Smooth muscle cell (in vitro differentiated cells): Measurements from ENCODE around the gene SDR9C7. TPM values are rescaled to one million over a fixed set of nuclear protein-coding genes. Genes with fewer than 3 reads are reported as not detected.

Experiments used
- DNase-seq: peaks from one replicate; lab custom pipeline; 2025; ENCODE audit not compliant: unreplicated experiment; lab: John Stamatoyannopoulos, UW
- H2AFZ ChIP-seq: fragments of 200-600 bp; sonication (generic); 2 replicates; pipeline ENCODE4 v1.6.0; 2016; ENCODE audit warnings: antibody characterized with exemption, low read depth, mild to moderate bottlenecking
- H3F3A ChIP-seq: fragments of 200-600 bp; sonication (generic); 2 replicates; pipeline ENCODE4 v1.6.0; 2017; ENCODE audit warnings: antibody characterized with exemption, low read depth
- H3K27ac ChIP-seq: fragments of 200-600 bp; sonication (generic); 2 replicates; pipeline ENCODE4 v1.5.1; 2016; ENCODE audit warnings: low read depth, mild to moderate bottlenecking
- H3K27me3 ChIP-seq: fragments of 200-600 bp; sonication (generic); 2 replicates; pipeline ENCODE4 v1.6.1; 2016; ENCODE audit warnings: low read depth, mild to moderate bottlenecking
- H3K36me3 ChIP-seq: fragments of 200-600 bp; sonication (generic); 2 replicates; pipeline ENCODE4 v1.5.1; 2016; ENCODE audit warnings: low read depth
- H3K4me1 ChIP-seq: fragments of 200-600 bp; sonication (generic); 2 replicates; pipeline ENCODE4 v1.5.1; 2016; ENCODE audit warnings: low read depth
- H3K4me2 ChIP-seq: fragments of 200-600 bp; sonication (generic); 2 replicates; pipeline ENCODE4 v1.6.0; 2016; ENCODE audit warnings: mild to moderate bottlenecking
- H3K4me3 ChIP-seq: fragments of 200-600 bp; sonication (generic); 2 replicates; pipeline ENCODE4 v1.5.1; 2016; ENCODE audit warnings: mild to moderate bottlenecking
- H3K79me2 ChIP-seq: fragments of 200-600 bp; sonication (generic); 2 replicates; pipeline ENCODE4 v1.6.0; 2016; ENCODE audit warnings: low read depth, mild to moderate bottlenecking
- H3K9ac ChIP-seq: fragments of 200-600 bp; sonication (generic); 2 replicates; pipeline ENCODE4 v1.6.0; 2016; ENCODE audit warnings: low read depth
- H3K9me3 ChIP-seq: fragments of 200-600 bp; sonication (generic); replicated peaks from 2 replicates; pipeline ENCODE4 v1.5.1; 2016; ENCODE audit warnings: low read depth
- H4K20me1 ChIP-seq: fragments of 200-600 bp; sonication (generic); 2 replicates; pipeline ENCODE4 v1.6.0; 2016; ENCODE audit warnings: low read depth
- WGBS: methylation state at CpG from one replicate; pipeline ENCODE4 v1.1.7; 2016; ENCODE audit warnings: low lambda C conversion rate; 5-methylcytosine and 5-hydroxymethylcytosine counted together
- polyA plus RNA-seq: library from polyadenylated mRNA; unstranded; fragments of >200 nt; fragmentation: Nextera tagmentation; extraction: Ambion mirVana; gene quantifications from 2 replicates; pipeline ENCODE4 v1.2.1, GENCODE V29; 2016
- total RNA-seq: library from RNA; depleted of rRNA; stranded (reverse); fragments of >200 nt; gene quantifications from 2 replicates; pipeline ENCODE4 v1.2.3, GENCODE V29; 2014
- TF ChIP-seq, protein P1 (sequence below): fragments of 200-600 bp; sonication (generic); IDR thresholded peaks from 2 replicates; pipeline ENCODE4 v1.5.1; 2017; ENCODE audit warnings: borderline replicate concordance, mild to moderate bottlenecking, antibody characterized with exemption; ENCODE audit not compliant: insufficient read depth, poor library complexity, severe bottlenecking

Gene SDR9C7
- total and polyA plus RNA-seq, 2 experiments from 2014 or later, result 0.83 to 1.1 TPM

DNA sequence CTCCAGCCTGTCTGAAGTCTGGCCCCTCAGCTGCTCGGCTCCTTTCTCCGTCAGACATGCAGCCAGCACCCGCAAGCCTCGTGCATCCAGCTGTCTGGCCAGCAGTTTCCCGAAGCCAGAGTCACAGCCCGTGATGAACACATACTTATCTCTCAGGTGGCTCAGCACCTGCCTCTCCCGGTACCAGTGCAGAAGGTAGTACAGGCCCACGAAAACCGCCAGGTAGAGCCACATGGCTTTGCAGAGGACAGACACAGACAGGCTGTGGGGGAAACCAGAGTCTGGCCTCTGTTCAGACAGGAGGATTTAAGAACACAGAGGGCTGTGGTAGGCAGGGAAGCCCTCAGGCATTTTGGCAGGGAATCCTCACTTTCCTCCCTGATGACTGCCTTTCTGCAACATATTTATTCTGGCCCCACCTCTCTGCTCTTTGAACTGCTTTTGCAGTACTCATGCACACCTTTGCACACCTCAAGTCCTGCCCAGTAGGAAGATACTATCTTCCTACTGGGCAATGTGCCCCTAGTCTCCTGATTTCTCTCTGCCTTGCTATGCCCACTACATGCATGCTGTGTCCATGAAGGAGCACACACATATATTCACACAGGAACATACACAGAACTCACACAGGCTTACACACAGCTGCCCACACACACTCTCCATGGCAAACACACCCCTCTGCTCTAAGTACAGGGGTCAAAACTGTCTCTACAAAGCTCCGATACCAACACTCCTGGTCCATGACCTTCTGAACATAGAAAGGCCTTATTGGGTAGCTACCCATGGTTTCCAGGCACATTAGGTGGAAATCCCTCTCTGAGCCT is 23.2 kb upstream of the SDR9C7 start, which contains the start of gene RDH16:
Gene RDH16, minus strand, starts transcription at position 380 of the 824 bp plus-strand sequence. Its CDS starts 146 bp downstream, at position 234.
- Histone ChIP-seq H4K20me1 (no peaks in the 10 kb centered on the region), H3K79me2 (no peaks in the 10 kb centered on the region), H3K27me3 (no peaks in the 10 kb centered on the region), H3K36me3 (no peaks in the 10 kb centered on the region), H3K9ac (no peak within 1 kb of the TSS), H3K9me3 (no peaks in the 10 kb centered on the region), H3K27ac (peak within 1 kb of the TSS; percentile 35), H3K4me1 (no peaks in the 10 kb centered on the region), H3K4me3 (no peak within 1 kb of the TSS), H3F3A (no peaks in the 10 kb centered on the region), H3K4me2 (no peak within 1 kb of the TSS), H2AFZ (no peak within 1 kb of the TSS)
- TF ChIP-seq, protein P1, sequence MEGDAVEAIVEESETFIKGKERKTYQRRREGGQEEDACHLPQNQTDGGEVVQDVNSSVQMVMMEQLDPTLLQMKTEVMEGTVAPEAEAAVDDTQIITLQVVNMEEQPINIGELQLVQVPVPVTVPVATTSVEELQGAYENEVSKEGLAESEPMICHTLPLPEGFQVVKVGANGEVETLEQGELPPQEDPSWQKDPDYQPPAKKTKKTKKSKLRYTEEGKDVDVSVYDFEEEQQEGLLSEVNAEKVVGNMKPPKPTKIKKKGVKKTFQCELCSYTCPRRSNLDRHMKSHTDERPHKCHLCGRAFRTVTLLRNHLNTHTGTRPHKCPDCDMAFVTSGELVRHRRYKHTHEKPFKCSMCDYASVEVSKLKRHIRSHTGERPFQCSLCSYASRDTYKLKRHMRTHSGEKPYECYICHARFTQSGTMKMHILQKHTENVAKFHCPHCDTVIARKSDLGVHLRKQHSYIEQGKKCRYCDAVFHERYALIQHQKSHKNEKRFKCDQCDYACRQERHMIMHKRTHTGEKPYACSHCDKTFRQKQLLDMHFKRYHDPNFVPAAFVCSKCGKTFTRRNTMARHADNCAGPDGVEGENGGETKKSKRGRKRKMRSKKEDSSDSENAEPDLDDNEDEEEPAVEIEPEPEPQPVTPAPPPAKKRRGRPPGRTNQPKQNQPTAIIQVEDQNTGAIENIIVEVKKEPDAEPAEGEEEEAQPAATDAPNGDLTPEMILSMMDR, result no peak
- DNase-seq, result no peak
- WGBS, result 71% methylated on average over 10 of the region's 10 CpGs

GRCh38 chr12:56955631-56956256 is 21.5 kb upstream of the SDR9C7 start:
- Histone ChIP-seq H3K4me2 (no peak overlapping the region), H3K4me1 (no peaks in the 10 kb centered on the region), H3K9me3 (no peaks in the 10 kb centered on the region), H3K27ac (no peak overlapping the region), H3K9ac (no peak overlapping the region), H3K4me3 (no peak overlapping the region), H2AFZ (no peak overlapping the region), H3K79me2 (no peaks in the 10 kb centered on the region), H3K27me3 (no peaks in the 10 kb centered on the region), H3F3A (no peaks in the 10 kb centered on the region), H3K36me3 (no peaks in the 10 kb centered on the region), H4K20me1 (no peaks in the 10 kb centered on the region)
- no peak for DNase-seq
- 84% methylated on average over 2 of the region's 2 CpGs for WGBS
- TF ChIP-seq, protein P1, result no peak

GRCh38 chr12:56954958-56955355 is 20.7 kb upstream of the SDR9C7 start:
- WGBS, result 87% methylated on average over 6 of the region's 6 CpGs
- Histone ChIP-seq H3K36me3 (no peaks in the 10 kb centered on the region), H3K4me1 (no peaks in the 10 kb centered on the region), H3K27ac (no peak overlapping the region), H3K4me2 (no peak overlapping the region), H4K20me1 (no peaks in the 10 kb centered on the region), H3K79me2 (no peaks in the 10 kb centered on the region), H3K9me3 (no peaks in the 10 kb centered on the region), H3F3A (no peaks in the 10 kb centered on the region), H3K27me3 (no peaks in the 10 kb centered on the region), H3K4me3 (no peak overlapping the region), H2AFZ (no peak overlapping the region), H3K9ac (no peak overlapping the region)
- TF ChIP-seq, protein P1, result no peak
- DNase-seq, result no peak
